Cardiac fibroblast (primary cell): ENCODE data around the gene CEACAM19.
"Not testable (repeated sequence)": the region's sequence is repeated elsewhere in the genome, so short reads cannot be mapped to it uniquely, and the experiment has no call there.

Source experiments
- DNase-seq, 2 donors: peaks; one replicate each; pipeline versions ENCODE4 v3.0.0 to v3.0.0-alpha.2; 2010; ENCODE audit warnings: low read depth in 2 of 2
- H3K4me3 ChIP-seq, 2 donors: replicated peaks in 1 of 2; 1 replicate in 1 of 2; 2 replicates in 1 of 2; pipeline ENCODE4 v1.5.1; 2011; ENCODE audit warnings: low read depth in 2 of 2, low read length in 2 of 2, mild to moderate bottlenecking in 2 of 2, moderate library complexity in 1 of 2
- TF ChIP-seq, protein P1 (sequence below): IDR thresholded peaks from one replicate; pipeline ENCODE4 v1.5.1; 2011; ENCODE audit warnings: low read depth, mild to moderate bottlenecking, low read length, inconsistent platforms

CEACAM19 gene

DNA sequence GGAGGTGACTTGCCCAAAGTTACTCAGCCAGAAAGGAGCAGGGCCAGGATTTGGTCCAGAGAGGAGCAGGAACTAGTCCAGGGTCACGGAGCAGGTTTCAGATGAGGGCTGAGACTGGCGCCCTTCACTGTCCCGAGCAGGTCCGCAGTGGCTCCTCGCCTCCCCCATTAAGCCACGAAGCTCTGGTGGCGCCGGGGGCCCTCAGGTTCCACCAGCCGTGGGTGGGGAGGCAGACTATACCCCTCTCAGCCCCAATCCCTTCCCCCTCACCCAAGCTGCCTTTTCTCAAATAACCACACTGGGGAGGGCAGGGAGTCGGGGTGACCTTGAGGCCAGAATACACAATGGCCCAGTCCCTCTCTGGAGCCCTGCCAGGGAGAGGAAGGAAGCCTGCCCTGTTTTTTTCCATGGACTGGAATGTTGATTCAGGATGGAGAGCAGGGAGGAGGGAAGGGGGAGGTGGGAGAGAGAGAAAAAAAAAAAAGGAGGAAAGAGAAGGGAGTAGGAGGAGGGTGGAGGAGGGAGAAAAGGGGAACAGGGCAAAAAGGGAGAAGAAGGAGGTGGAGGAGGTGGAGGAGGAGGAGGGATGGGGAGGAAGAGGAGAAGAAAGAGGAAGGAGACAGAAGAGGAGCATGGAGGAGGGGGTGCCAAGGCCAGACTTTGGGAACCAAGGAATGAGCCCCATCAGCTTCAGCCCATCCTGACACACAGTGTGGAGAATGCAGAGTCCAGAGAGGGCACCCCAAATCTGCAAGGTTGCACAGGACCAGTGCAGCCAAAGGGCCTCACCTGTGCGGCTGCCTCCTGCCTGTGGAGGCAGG lies 47.4 kb downstream of the CEACAM19 start:
- TF ChIP-seq, protein P1, sequence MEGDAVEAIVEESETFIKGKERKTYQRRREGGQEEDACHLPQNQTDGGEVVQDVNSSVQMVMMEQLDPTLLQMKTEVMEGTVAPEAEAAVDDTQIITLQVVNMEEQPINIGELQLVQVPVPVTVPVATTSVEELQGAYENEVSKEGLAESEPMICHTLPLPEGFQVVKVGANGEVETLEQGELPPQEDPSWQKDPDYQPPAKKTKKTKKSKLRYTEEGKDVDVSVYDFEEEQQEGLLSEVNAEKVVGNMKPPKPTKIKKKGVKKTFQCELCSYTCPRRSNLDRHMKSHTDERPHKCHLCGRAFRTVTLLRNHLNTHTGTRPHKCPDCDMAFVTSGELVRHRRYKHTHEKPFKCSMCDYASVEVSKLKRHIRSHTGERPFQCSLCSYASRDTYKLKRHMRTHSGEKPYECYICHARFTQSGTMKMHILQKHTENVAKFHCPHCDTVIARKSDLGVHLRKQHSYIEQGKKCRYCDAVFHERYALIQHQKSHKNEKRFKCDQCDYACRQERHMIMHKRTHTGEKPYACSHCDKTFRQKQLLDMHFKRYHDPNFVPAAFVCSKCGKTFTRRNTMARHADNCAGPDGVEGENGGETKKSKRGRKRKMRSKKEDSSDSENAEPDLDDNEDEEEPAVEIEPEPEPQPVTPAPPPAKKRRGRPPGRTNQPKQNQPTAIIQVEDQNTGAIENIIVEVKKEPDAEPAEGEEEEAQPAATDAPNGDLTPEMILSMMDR: no peak
- peak; percentile 59 to 94 for DNase-seq
- H3K4me3 ChIP-seq: peak overlapping the region in 1 of 2 donors; percentile 28

DNA sequence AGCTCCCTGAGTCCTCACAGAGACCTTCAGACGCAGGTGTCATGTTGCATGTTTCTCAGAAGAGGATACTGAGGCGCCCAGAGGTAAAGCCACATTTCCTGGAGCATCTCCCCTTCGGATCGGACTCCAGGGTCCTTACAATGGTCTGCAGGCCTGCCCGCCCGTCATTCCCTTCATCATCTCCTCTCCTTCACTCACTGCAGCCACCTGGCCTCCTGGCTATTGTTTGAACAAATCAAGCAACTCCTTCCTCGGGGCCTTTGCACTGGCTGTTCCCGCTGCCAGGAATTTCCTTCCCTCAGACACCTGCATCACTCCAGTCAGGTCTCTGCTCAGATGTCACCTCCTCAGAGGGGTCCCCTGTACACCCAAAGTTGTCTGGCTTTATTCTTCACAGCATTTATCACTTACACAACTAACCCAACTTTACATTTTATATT lies 48.0 kb downstream of the CEACAM19 start:
- TF ChIP-seq, protein P1: no peak
- no peak for DNase-seq
- no peak overlapping the region for H3K4me3 ChIP-seq

DNA sequence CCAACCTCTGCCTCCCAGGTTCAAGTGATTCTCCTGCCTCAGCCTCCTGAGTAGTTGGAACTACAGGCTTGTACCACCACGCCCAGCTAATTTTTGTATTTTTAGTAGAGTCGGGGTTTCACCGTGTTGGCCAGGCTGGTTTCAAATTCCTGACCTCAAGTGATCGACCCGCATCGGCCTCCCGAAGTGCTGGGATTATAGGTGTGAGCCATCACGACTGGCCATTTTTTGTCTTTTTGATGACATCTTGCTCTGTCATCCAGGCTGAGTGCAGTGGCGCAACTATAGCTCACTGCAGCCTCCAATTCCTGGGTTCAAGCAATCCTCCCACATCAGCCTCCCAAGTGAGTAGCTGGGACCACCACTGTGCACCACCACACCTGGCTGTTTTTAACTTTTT lies 49.1 kb downstream of the CEACAM19 start:
- not testable (repeated sequence) for H3K4me3 ChIP-seq, DNase-seq

DNA sequence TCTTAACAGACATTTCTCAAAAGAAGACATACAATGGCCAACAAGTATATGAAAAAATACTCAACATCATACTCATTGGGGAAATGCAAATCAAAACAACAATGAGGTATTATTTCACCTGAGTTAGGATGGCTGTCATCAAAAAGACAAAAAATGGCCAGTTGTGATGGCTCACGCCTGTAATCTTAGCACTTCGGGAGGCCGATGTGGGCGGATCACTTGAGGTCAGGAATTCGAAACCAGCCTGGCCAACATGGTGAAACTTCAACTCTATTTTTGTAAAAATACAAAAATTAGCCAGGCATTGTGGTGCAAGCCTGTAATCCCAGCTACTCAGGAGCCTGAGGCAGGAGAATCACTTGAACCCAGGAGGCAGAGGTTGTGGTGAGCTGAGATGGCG lies 49.7 kb downstream of the CEACAM19 start:
- TF ChIP-seq, protein P1: no peak
- no peak overlapping the region for H3K4me3 ChIP-seq
- peak in 1 of 2 donors; percentile 28 for DNase-seq

DNA sequence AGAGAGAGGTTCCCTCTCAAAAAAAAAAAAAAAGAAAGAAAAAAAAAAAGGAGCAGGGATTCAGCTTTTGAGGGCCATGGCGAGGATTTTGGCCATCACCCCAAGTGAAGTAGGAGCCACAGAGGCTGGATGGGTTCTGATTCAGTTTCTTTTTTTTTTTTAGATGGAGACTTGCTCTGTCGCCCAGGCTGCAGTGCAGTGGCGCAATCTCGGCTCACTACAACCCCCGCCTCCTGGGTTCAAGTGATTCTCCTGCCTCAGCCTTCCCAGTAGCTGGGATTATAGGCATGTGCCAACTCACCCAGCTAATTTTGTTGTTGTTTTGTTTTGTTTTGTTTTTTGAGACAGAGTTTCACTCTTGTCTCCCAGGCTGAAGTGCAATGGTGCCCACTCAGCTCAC lies 50.1 kb downstream of the CEACAM19 start:
- not testable (repeated sequence) for H3K4me3 ChIP-seq, DNase-seq

DNA sequence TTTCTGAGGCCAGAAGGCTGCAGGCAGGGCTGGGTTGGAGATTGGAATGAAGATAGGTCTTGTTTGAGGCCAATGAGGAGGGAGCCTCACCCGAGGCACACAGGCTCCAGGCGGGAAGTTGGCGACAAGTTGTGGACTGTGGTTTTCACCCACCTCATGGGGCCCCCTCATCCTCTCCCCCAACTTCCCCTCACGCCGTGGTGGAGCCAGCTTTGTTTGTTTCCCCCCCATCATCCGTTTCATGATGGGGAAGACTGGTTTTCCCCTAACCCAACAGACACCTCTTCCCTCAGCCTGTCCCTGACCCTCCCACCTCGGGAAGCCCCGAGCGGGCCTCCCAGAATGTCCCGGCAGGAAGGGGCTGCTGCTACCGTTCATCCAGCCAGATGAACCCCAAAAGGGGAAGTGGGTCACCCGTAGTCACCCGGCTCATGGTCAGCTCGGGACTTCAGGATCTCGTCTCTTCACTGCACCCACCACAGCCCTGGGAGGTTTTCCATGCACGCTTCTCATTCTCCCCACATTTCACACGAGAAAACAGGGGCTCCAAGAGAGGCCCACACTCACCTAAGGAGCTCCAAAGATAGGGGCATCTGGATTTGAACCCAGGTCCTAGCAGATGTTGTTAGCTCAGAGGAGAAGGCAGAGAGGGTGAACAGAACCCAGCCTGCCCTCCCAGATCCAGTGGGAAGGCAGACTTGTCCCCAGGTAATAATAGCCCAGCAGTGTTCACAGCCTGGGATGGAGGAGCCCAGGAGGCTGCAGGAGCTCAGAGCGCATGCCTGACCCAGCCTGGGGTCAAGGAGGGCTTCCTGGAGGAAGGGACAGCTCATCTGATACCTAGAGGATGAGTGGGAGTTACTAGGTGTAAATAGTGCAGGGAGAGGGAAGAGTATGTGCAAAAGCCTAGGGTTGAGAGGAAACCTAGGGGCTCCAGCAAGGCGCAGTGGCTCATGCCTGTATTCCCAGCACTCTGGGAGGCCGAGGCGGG lies 51.1 kb downstream of the CEACAM19 start:
- TF ChIP-seq, protein P1: no peak
- DNase-seq: no peak
- no peak overlapping the region for H3K4me3 ChIP-seq

DNA sequence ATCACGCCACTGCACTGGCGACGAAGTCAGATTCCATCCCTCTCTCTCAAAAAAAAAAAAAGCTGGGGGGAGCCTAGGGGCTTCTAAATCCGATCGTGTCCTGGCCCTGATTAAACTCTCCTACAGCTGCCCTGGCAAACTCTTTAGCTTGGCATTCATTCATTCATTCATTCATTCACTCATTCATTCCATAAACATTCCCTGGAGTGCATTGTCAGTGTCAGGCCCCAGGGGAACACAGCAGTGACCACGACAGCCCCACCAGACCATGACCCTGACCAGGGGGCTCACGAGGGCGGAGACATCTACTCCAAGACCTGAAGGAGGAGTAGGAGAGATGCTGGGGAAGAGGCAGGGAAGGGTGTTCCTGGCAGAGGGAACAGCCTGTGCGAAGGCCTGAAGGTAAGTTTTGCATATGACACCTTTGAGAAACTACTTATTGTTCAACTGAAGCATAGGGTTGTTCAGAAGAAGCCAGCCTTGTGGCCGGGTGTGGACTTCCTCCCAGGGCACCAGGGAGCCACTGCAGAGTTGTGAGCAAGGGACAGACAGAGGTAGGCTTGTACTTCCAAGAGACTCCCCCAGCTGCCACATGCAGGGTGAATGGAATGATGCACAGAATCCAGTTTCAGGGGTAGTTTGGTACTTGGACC lies 52.1 kb downstream of the CEACAM19 start:
- no peak for DNase-seq
- H3K4me3 ChIP-seq: no peak overlapping the region
- TF ChIP-seq, protein P1: no peak
